Nephron progenitor cell (in vitro differentiated cells): Measurements from ENCODE around the gene AMPH.
A peak's percentile ranks its signal among the peaks of the same experiment; 100 is the strongest.

Experiments
- DNase-seq: peaks from one replicate; pipeline ENCODE4 v3.0.0; 2021
- H3K27ac Mint-ChIP-seq: 2 replicates; pipeline ENCODE4 v1.8.0; 2021; ENCODE audit warnings: mild to moderate bottlenecking, moderate library complexity, mixed read lengths
- H3K27me3 Mint-ChIP-seq: 2 replicates; pipeline ENCODE4 v1.8.0; 2021; ENCODE audit warnings: mild to moderate bottlenecking, low read depth, mixed read lengths; ENCODE audit not compliant: poor library complexity
- H3K36me3 Mint-ChIP-seq: 2 replicates; pipeline ENCODE4 v1.8.0; 2021; ENCODE audit warnings: low read depth, mixed read lengths
- H3K4me1 Mint-ChIP-seq: 2 replicates; pipeline ENCODE4 v1.8.0; 2021; ENCODE audit warnings: mixed read lengths
- H3K4me3 Mint-ChIP-seq: 2 replicates; pipeline ENCODE4 v1.8.0; 2021; ENCODE audit warnings: mild to moderate bottlenecking, moderate library complexity, mixed read lengths
- H3K9me3 Mint-ChIP-seq: 2 replicates; pipeline ENCODE4 v1.8.0; 2021; ENCODE audit warnings: mild to moderate bottlenecking, moderate library complexity, mixed read lengths
- TF ChIP-seq, protein P1 (sequence below): fragments of 200-600 bp; sonication (generic); IDR thresholded peaks from 2 replicates; pipeline ENCODE4 v1.5.0; 2021; ENCODE audit warnings: antibody characterized with exemption

Gene AMPH

DNA sequence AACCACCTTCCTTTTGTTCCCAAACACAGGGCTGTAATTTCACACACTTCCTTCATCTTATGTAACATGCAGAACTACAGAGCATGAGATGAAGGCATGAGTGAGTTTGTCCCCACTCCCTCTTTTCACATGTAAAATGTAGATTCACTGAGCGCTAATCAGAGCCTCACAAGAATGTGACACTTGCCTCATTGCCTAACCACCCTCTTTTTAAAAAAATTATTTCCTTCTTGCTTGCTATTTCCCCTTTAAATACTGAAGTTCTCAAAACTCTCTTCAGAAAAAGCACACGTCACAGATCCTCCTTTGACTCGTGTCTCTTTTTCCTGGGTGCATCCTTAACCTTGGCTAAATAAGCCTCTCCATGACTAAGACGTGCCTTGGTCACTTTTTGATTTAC is 236.5 kb downstream of the AMPH start:
- no peaks in the 10 kb centered on the region for H3K27me3 Mint-ChIP-seq
- H3K4me1 Mint-ChIP-seq: no peaks in the 10 kb centered on the region
- H3K36me3 Mint-ChIP-seq: peaks cover 5% of the 10 kb centered on the region
- H3K4me3 Mint-ChIP-seq: no peak overlapping the region
- TF ChIP-seq, protein P1, sequence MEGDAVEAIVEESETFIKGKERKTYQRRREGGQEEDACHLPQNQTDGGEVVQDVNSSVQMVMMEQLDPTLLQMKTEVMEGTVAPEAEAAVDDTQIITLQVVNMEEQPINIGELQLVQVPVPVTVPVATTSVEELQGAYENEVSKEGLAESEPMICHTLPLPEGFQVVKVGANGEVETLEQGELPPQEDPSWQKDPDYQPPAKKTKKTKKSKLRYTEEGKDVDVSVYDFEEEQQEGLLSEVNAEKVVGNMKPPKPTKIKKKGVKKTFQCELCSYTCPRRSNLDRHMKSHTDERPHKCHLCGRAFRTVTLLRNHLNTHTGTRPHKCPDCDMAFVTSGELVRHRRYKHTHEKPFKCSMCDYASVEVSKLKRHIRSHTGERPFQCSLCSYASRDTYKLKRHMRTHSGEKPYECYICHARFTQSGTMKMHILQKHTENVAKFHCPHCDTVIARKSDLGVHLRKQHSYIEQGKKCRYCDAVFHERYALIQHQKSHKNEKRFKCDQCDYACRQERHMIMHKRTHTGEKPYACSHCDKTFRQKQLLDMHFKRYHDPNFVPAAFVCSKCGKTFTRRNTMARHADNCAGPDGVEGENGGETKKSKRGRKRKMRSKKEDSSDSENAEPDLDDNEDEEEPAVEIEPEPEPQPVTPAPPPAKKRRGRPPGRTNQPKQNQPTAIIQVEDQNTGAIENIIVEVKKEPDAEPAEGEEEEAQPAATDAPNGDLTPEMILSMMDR: no peak
- peaks cover 13% of the 10 kb centered on the region for H3K9me3 Mint-ChIP-seq
- H3K27ac Mint-ChIP-seq: no peak overlapping the region
- no peak for DNase-seq

DNA sequence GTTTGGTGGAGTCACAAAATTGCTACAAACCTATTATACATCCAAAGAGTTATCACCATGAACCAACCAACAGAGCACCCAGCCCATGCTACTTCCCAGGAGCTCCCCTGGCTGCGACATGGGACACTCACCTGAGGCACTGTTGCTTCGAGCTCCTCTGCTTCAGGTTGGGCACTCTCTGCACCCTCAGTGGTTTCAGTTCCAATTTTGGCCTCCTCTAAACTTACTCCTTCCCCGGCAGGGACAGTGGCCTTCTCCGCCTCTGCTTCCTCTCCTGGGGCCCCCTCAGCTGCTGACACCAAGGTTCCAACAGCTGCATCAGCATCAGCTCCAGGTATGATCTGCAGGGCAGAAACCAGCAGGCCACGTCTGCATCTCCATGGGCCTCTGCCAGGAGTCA is 237.3 kb downstream of the AMPH start:
- TF ChIP-seq, protein P1: no peak
- Mint-ChIP-seq H3K27me3 (no peaks in the 10 kb centered on the region), H3K27ac (no peak overlapping the region), H3K36me3 (peaks cover 5% of the 10 kb centered on the region), H3K4me3 (no peak overlapping the region), H3K4me1 (no peaks in the 10 kb centered on the region), H3K9me3 (peaks cover 13% of the 10 kb centered on the region)
- no peak for DNase-seq

DNA sequence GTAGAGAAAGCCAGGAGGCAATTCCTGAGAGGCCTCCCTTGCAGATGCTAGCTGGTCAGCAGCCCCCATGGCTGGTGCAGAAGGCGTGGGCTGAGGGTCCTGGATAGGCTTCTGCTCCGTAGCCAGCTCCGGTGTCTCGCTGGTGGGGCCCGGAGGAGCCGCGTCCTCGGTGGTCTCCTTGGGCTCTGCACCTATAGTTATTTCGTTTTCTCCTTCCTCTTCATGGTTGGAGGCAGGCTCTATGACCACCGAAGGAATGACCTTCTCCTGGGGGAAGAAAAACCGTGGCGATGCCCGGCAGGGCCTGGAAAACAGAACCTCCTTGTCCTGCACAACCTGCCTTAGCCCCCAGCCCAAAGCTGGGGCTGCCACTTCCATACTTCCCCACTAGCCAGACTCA is 239.4 kb downstream of the AMPH start:
- H3K36me3 Mint-ChIP-seq: peaks cover 13% of the 10 kb centered on the region
- DNase-seq: no peak
- no peak overlapping the region for H3K27ac Mint-ChIP-seq
- no peaks in the 10 kb centered on the region for H3K4me1 Mint-ChIP-seq
- H3K4me3 Mint-ChIP-seq: no peak overlapping the region
- H3K9me3 Mint-ChIP-seq: peaks cover 13% of the 10 kb centered on the region
- no peaks in the 10 kb centered on the region for H3K27me3 Mint-ChIP-seq
- TF ChIP-seq, protein P1: no peak

DNA sequence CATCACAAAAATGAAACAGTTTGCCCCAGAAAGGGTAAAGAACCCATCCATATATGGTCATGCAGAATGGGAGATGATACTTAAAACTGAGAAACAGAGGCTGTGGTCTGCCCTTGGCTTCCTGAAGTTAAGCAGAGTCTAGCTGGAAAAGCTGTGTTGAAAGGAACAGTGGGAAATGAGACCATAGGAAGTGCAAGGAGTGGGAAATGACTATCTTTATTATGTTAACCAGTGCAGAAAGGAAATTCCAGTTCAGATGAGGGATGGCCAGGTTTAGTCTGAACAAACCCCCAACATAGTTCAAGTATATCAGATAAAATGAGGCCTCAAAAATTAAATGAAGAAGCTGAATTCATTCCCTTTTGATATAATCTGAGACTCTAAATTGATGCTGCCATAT is 245.5 kb downstream of the AMPH start:
- H3K27me3 Mint-ChIP-seq: no peaks in the 10 kb centered on the region
- no peak overlapping the region for H3K4me3 Mint-ChIP-seq
- H3K4me1 Mint-ChIP-seq: no peaks in the 10 kb centered on the region
- H3K9me3 Mint-ChIP-seq: no peaks in the 10 kb centered on the region
- no peak for DNase-seq
- H3K27ac Mint-ChIP-seq: no peak overlapping the region
- TF ChIP-seq, protein P1: no peak
- peaks cover 12% of the 10 kb centered on the region for H3K36me3 Mint-ChIP-seq

DNA sequence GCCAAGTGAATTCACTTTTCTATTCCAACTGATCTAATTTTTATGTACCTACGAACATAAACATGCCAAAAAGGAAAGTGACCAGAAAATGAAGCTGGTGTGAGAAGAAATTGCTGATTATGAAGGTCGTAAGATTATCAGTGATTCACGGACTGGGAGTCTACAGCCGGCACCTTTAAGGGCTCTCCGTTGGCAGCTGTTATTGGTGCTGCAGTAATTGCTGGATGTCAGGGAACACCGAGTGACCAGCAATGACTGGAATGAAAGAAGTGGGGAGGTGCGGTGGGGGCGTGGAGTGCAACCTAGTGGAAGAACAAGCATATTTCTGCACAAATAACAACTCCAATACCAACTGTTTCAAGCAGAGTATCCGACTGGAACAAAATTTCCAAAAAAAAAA is 247.9 kb downstream of the AMPH start:
- peaks cover 18% of the 10 kb centered on the region for H3K36me3 Mint-ChIP-seq
- H3K27me3 Mint-ChIP-seq: no peaks in the 10 kb centered on the region
- H3K4me1 Mint-ChIP-seq: no peaks in the 10 kb centered on the region
- TF ChIP-seq, protein P1: no peak
- no peaks in the 10 kb centered on the region for H3K9me3 Mint-ChIP-seq
- H3K27ac Mint-ChIP-seq: peak overlapping the region; percentile 37
- H3K4me3 Mint-ChIP-seq: no peak overlapping the region
- DNase-seq: no peak

DNA sequence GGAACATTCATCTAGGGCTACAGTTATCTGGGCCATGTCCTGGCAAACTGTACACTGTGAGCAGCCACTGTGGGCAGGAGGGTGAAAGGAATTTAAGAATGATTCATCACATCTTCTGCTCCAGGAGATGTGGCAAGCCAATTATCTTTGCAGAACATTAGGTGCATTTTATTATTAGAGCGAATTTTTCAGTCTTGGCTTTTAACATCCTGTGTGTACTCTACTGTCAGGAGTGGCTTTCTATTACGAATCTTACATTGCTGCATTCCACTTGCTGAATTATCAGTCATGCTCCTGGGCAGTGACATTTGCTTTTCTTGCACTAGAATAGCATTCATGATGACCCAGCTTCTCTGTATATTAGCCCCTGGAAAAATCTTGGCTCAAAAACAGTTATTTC is 248.5 kb downstream of the AMPH start:
- no peak overlapping the region for H3K4me3 Mint-ChIP-seq
- TF ChIP-seq, protein P1: no peak
- H3K27ac Mint-ChIP-seq: no peak overlapping the region
- H3K9me3 Mint-ChIP-seq: no peaks in the 10 kb centered on the region
- DNase-seq: no peak
- H3K4me1 Mint-ChIP-seq: no peaks in the 10 kb centered on the region
- H3K27me3 Mint-ChIP-seq: no peaks in the 10 kb centered on the region
- H3K36me3 Mint-ChIP-seq: peaks cover 16% of the 10 kb centered on the region
